H1 (cell line): ENCODE results near the gene ENO4. TPM values are rescaled to one million over a fixed set of nuclear protein-coding genes. Genes with fewer than 3 reads are reported as not detected.

Source experiments
- CTCF ChIA-PET: fragments of 300-600 bp; sonication (Branson Sonifier 250); formaldehyde crosslinking; loops from one replicate; lab custom pipeline; 2021; ENCODE audit not compliant: partially characterized antibody; lab: Charles Lee
- POLR2A ChIA-PET: fragments of 300-600 bp; sonication (Branson Sonifier 250); formaldehyde crosslinking; loops from one replicate; lab custom pipeline; 2021; ENCODE audit warnings: inconsistent platforms; ENCODE audit not compliant: partially characterized antibody; lab: Charles Lee
- DNase-seq, 2 experiments: peaks; one replicate each; pipeline versions ENCODE4 v3.0.0 to v3.0.0-alpha.2; 2010 to 2022; ENCODE audit warnings: low spot score in 2 of 2, low read depth in 1 of 2, mixed read lengths in 1 of 2
- FAIRE-seq: peaks from 2 replicates; lab custom pipeline; 2011; peaks lifted over from hg19 to GRCh38; lab: Jason Lieb, UNC
- H2AFZ ChIP-seq: 2 replicates; pipeline ENCODE4 v1.8.1; 2012; ENCODE audit warnings: low read length, inconsistent platforms
- H2AK5ac ChIP-seq: 2 replicates; pipeline ENCODE4 v1.6.1; 2013; ENCODE audit warnings: low read depth, low read length
- H2BK120ac ChIP-seq: replicated peaks from 2 replicates; pipeline ENCODE3; 2013; ENCODE audit warnings: low read depth, low read length, inconsistent platforms
- H2BK12ac ChIP-seq: 2 replicates; pipeline ENCODE4 v1.6.1; 2013; ENCODE audit warnings: low read depth, low read length
- H2BK15ac ChIP-seq: 2 replicates; pipeline ENCODE4 v1.6.1; 2013; ENCODE audit warnings: low read length
- H2BK20ac ChIP-seq: 2 replicates; pipeline ENCODE4 v1.6.1; 2013; ENCODE audit warnings: low read length
- H2BK5ac ChIP-seq: 2 replicates; pipeline ENCODE4 v1.6.1; 2013; ENCODE audit warnings: low read depth, low read length
- H3K14ac ChIP-seq: 2 replicates; pipeline ENCODE4 v1.6.1; 2013; ENCODE audit warnings: inconsistent platforms; ENCODE audit not compliant: insufficient read length
- H3K18ac ChIP-seq: 2 replicates; pipeline ENCODE4 v1.6.1; 2013; ENCODE audit warnings: low read length; ENCODE audit errors: extremely low read depth
- H3K23ac ChIP-seq: 2 replicates; pipeline ENCODE4 v1.6.1; 2013; ENCODE audit warnings: inconsistent platforms; ENCODE audit not compliant: insufficient read length
- H3K23me2 ChIP-seq: 2 replicates; pipeline ENCODE4 v1.6.1; 2013; ENCODE audit warnings: low read depth, low read length
- H3K27ac ChIP-seq: 2 replicates; pipeline ENCODE4 v1.6.1; 2011; ENCODE audit warnings: low read depth, low read length, inconsistent platforms
- H3K27me3 ChIP-seq, 4 experiments: replicated peaks in 1 of 4; 1 replicate in 1 of 4; 2 replicates in 3 of 4; pipeline versions ENCODE4 v1.6.1 to v1.8.1; 2011 to 2013; ENCODE audit warnings: low read length in 3 of 4, mild to moderate bottlenecking in 3 of 4, inconsistent platforms in 2 of 4, mixed read lengths in 2 of 4, moderate library complexity in 1 of 4; ENCODE audit not compliant: control insufficient read depth in 3 of 4, insufficient read depth in 3 of 4; ENCODE audit errors: extremely low read depth in 1 of 4
- H3K36me3 ChIP-seq, 4 experiments: 2 replicates each; pipeline versions ENCODE4 v1.6.1 to v1.8.1; 2011 to 2013; ENCODE audit warnings: mild to moderate bottlenecking in 4 of 4, low read length in 3 of 4, moderate library complexity in 2 of 4, control low read depth in 1 of 4, inconsistent platforms in 1 of 4; ENCODE audit not compliant: insufficient read depth in 4 of 4, control insufficient read depth in 2 of 4
- H3K4ac ChIP-seq: replicated peaks from 2 replicates; pipeline ENCODE3; 2013; ENCODE audit warnings: low read length, low read depth, mixed read lengths, inconsistent platforms; ENCODE audit not compliant: insufficient read length
- H3K4me1 ChIP-seq, 4 experiments: replicated peaks in 1 of 4; 1 replicate in 1 of 4; 2 replicates in 3 of 4; pipeline versions ENCODE4 v1.6.1 to v1.8.1; 2011 to 2013; ENCODE audit warnings: low read length in 3 of 4, inconsistent platforms in 2 of 4, mixed read lengths in 1 of 4; ENCODE audit not compliant: insufficient read depth in 4 of 4, control insufficient read depth in 3 of 4
- H3K4me2 ChIP-seq, 2 experiments: 2 replicates each; pipeline versions ENCODE4 v1.6.1 to v1.8.1; 2011 to 2013; ENCODE audit warnings: low read depth in 2 of 2, low read length in 2 of 2, control low read depth in 1 of 2, inconsistent platforms in 1 of 2, mild to moderate bottlenecking in 1 of 2; ENCODE audit not compliant: insufficient read depth in 1 of 2
- H3K4me3 ChIP-seq, 4 experiments: fragments of 200-600, 300-600 bp in 1 of 4; sonication (generic), shearing (Covaris generic), sonication (Bioruptor Twin) in 1 of 4; 2 replicates each; pipeline versions ENCODE4 v1.5.1 to v1.8.1; 2011 to 2016; ENCODE audit warnings: low read length in 4 of 4, low read depth in 3 of 4, control low read depth in 2 of 4, inconsistent platforms in 2 of 4, mild to moderate bottlenecking in 2 of 4, mixed read lengths in 1 of 4, moderate library complexity in 1 of 4; ENCODE audit not compliant: insufficient read depth in 2 of 4; ENCODE audit errors: extremely low read depth in 1 of 4
- H3K56ac ChIP-seq: replicated peaks from 2 replicates; pipeline ENCODE3; 2013; ENCODE audit warnings: low read depth, mild to moderate bottlenecking, mixed read lengths, low read length, inconsistent platforms; ENCODE audit not compliant: insufficient read length
- H3K79me1 ChIP-seq: 2 replicates; pipeline ENCODE4 v1.6.1; 2013; ENCODE audit warnings: low read depth, low read length, control low read depth
- H3K79me2 ChIP-seq, 2 experiments: 2 replicates each; pipeline versions ENCODE4 v1.6.1 to v1.8.1; 2012 to 2013; ENCODE audit warnings: low read length in 2 of 2, mild to moderate bottlenecking in 2 of 2, inconsistent platforms in 1 of 2; ENCODE audit not compliant: insufficient read depth in 2 of 2, control insufficient read depth in 1 of 2
- H3K9ac ChIP-seq, 4 experiments: replicated peaks in 1 of 4; 1 replicate in 1 of 4; 2 replicates in 3 of 4; pipeline versions ENCODE4 v1.6.1 to v1.8.1; 2011 to 2013; ENCODE audit warnings: low read depth in 3 of 4, low read length in 3 of 4, control low read depth in 2 of 4, mild to moderate bottlenecking in 2 of 4, moderate library complexity in 2 of 4, inconsistent platforms in 1 of 4; ENCODE audit errors: extremely low read depth in 1 of 4
- H3K9me3 ChIP-seq, 2 experiments: 2 replicates each; pipeline versions ENCODE4 v1.6.1 to v1.8.1; 2012 to 2013; ENCODE audit warnings: mild to moderate bottlenecking in 2 of 2, moderate library complexity in 2 of 2, control low read depth in 1 of 2, inconsistent platforms in 1 of 2, low read depth in 1 of 2, low read length in 1 of 2, mixed read lengths in 1 of 2; ENCODE audit not compliant: insufficient read depth in 2 of 2
- H4K20me1 ChIP-seq, 2 experiments: replicated peaks in 1 of 2; 2 replicates each; pipeline versions ENCODE3 to v1.8.1; 2011 to 2013; ENCODE audit warnings: inconsistent platforms in 2 of 2, low read length in 2 of 2, mild to moderate bottlenecking in 1 of 2; ENCODE audit not compliant: insufficient read depth in 2 of 2, control insufficient read depth in 1 of 2
- H4K5ac ChIP-seq: 2 replicates; pipeline ENCODE4 v1.6.1; 2013; ENCODE audit warnings: low read length, low read depth, mixed read lengths, inconsistent platforms; ENCODE audit not compliant: insufficient read length
- H4K8ac ChIP-seq: 2 replicates; pipeline ENCODE4 v1.8.0; 2013; ENCODE audit warnings: mild to moderate bottlenecking, moderate library complexity, low read length, inconsistent platforms; ENCODE audit not compliant: insufficient read depth; ENCODE audit errors: extremely low read depth
- H4K91ac ChIP-seq: replicated peaks from 2 replicates; pipeline ENCODE3; 2013; ENCODE audit warnings: low read length, mixed read lengths, inconsistent platforms; ENCODE audit not compliant: insufficient read length
- KDM4A ChIP-seq: IDR thresholded peaks from one replicate; pipeline ENCODE4 v1.7.1; 2012; ENCODE audit warnings: low read depth, mild to moderate bottlenecking, moderate library complexity, low read length, inconsistent platforms; ENCODE audit not compliant: severe bottlenecking
- PHF8 ChIP-seq: fragments of 200-600 bp; sonication (generic); conservative IDR thresholded peaks from 2 replicates; pipeline ENCODE4 v1.7.1; 2012; ENCODE audit warnings: low read depth, mild to moderate bottlenecking, inconsistent platforms, low read length, moderate library complexity
- SP4 ChIP-seq: IDR thresholded peaks from 2 replicates; pipeline ENCODE4 v1.6.1; 2012; ENCODE audit warnings: low read length, inconsistent platforms
- SRF ChIP-seq: IDR thresholded peaks from 2 replicates; pipeline ENCODE4 v1.6.1; 2011; ENCODE audit warnings: mild to moderate bottlenecking, low read depth, low read length, moderate library complexity
- WGBS, 2 experiments: shearing (Covaris generic) in 1 of 2; methylation state at CpG; one replicate each; pipeline versions ENCODE4 v1.1.6 to v1.1.7; 2013 to 2015; ENCODE audit warnings: low lambda C conversion rate in 2 of 2, mixed read lengths in 2 of 2, inconsistent platforms in 1 of 2, low coverage in 1 of 2, missing lambda C conversion rate in 1 of 2; ENCODE audit not compliant: insufficient replicate concordance in 2 of 2, insufficient coverage in 1 of 2, insufficient read length in 1 of 2; ENCODE audit errors: extremely low coverage in 1 of 2, missing lambda C conversion rate in 1 of 2; 5-methylcytosine and 5-hydroxymethylcytosine counted together
- polyA plus RNA-seq, 7 experiments: library from polyadenylated mRNA; depleted of rRNA in 3 of 7; stranded (reverse) in 5 of 7; unstranded in 2 of 7; fragments of >200 nt in 5 of 7; fragments of 200-250 nt in 2 of 7; gene quantifications; 1 replicate in 5 of 7; 2 replicates in 1 of 7; 4 replicates in 1 of 7; pipeline versions ENCODE4 v1.2.1 to v1.2.3, GENCODE V29; 2011 to 2013; ENCODE audit warnings: missing spikeins in 2 of 7, mixed read lengths in 2 of 7
- total RNA-seq: library from RNA; stranded (reverse); fragmentation: NEBNext Ultra II Directional; extraction: Animal tissue kit (Norgen Biotek cat#: 25700); gene quantifications from 2 replicates; pipeline ENCODE4 v1.2.1, GENCODE V29; 2021
- TF ChIP-seq, protein P1 (sequence below): IDR thresholded peaks from 2 replicates; pipeline ENCODE4 v1.6.1; 2012; ENCODE audit warnings: low read length, inconsistent platforms

ENO4 gene
- total and polyA plus RNA-seq, 2 of the 8 experiments (the other 6 are each of a cell fraction or from before 2014, with no cell fraction given): 0.77 TPM; not detected in 1

DNA sequence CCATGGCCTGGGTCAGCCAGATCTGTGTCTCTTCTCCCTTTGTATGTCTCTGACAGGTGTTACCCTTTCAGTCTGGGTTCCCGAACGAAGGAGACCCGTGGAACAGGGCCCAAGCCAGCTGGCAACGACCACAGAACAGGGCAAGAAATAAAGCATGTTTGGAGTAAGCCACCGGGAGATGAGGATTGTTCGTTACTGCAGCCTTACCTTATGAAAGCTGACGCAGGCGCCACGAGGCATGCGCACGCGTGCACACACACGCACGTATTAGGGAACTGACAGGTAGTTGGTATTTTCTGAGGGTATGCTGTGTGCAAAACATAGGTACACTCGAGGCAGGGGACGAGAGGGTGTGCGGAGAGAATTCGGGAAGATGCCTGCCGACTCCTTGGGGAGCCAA lies 46.4 kb upstream of the ENO4 start:
- Histone ChIP-seq H3K14ac (no peak overlapping the region), H2BK5ac (no peak overlapping the region), H4K20me1 (no peaks in the 10 kb centered on the region), H3K27ac (no peak overlapping the region), H3K4ac (no peak overlapping the region), H3K4me1 (peaks cover 2 to 12% (median 9%) of the 10 kb centered on the region in 4 experiments; a peak in 6 of 7 replicates), H4K5ac (no peak overlapping the region), H3K4me2 (no peak overlapping the region), H3K9ac (no peak overlapping the region), H2BK120ac (no peak overlapping the region), H2BK20ac (peak overlapping the region; percentile 41; the same call in 1 of the 2 replicates), H4K91ac (peak overlapping the region; percentile 2), H3K79me2 (no peaks in the 10 kb centered on the region), H3K79me1 (no peaks in the 10 kb centered on the region), H4K8ac (peak overlapping the region; percentile 63; the same call in 1 of the 2 replicates), H3K27me3 (peaks cover 0 to 8% (median 0%) of the 10 kb centered on the region in 4 experiments; a peak in 1 of 7 replicates), H2AK5ac (no peak overlapping the region; the same call in 1 of the 2 replicates), H2AFZ (no peak overlapping the region), H3K9me3 (no peaks in the 10 kb centered on the region), H3K56ac (no peak overlapping the region), H3K36me3 (no peaks in the 10 kb centered on the region), H2BK12ac (peak overlapping the region; percentile 78), H2BK15ac (peak overlapping the region; percentile 97; the same call in 1 of the 2 replicates), H3K23me2 (no peaks in the 10 kb centered on the region), H3K4me3 (no peak overlapping the region), H3K18ac (no peak overlapping the region; the same call in 1 of the 2 replicates), H3K23ac (no peak overlapping the region)
- no peak for TF ChIP-seq SP4
- TF ChIP-seq SRF: no peak
- TF ChIP-seq KDM4A: no peak
- TF ChIP-seq PHF8: no peak
- TF ChIP-seq, protein P1, sequence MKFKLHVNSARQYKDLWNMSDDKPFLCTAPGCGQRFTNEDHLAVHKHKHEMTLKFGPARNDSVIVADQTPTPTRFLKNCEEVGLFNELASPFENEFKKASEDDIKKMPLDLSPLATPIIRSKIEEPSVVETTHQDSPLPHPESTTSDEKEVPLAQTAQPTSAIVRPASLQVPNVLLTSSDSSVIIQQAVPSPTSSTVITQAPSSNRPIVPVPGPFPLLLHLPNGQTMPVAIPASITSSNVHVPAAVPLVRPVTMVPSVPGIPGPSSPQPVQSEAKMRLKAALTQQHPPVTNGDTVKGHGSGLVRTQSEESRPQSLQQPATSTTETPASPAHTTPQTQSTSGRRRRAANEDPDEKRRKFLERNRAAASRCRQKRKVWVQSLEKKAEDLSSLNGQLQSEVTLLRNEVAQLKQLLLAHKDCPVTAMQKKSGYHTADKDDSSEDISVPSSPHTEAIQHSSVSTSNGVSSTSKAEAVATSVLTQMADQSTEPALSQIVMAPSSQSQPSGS: no peak
- WGBS, 2 experiments: 93% methylated on average over 19 of the region's 19 CpGs; no CpG with 5 or more reads in 1 of the 2 experiments
- no peak for DNase-seq
- ChIA-PET POLR2A (no interaction called here), CTCF (interaction anchor here (0.6 to 28.3 kb wide), 9 partner anchors 10 to 367 kb away, joined by 3 to 531 read pairs (median 4); no protein-coding TSS in a partner anchor)
- no peak for FAIRE-seq
